Measurements from ENCODE around the gene UMOD.

Gene UMOD

DNA sequence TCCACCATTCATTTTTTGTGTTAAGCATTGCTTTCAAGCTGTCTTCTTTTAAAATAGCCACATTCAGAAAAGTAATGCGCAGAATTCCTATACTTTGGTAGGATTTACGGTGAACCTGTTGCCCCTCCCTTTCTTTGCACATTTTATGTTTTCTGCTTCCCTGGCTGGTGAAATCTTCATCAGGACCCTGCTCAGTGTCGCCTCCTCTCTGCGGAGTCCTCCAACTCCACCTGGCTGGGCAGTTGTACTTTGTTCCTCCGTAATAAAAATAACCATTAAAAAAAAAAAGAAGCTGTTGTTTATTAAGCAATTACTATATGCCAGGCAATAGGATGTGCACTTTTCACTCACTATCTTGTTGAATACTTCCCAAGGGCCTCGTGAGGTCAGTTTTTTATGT is 2.9 kb downstream of the UMOD start:
- peaks cover 0 to 4% (median 0%) of the 10 kb centered on the region in 4 donors for H3K4me1 ChIP-seq
- intact Hi-C loops (cut with DNase I; ENCODE audit: low total_unique reads), result no loop called here
- no peak overlapping the region for H3K27ac ChIP-seq
- H3K9me3 ChIP-seq, result no peaks in the 10 kb centered on the region
- no peaks in the 10 kb centered on the region for H3K36me3 ChIP-seq
- H3K27me3 ChIP-seq, result peaks cover 0 to 23% of the 10 kb centered on the region in 2 donors
- no peak overlapping the region for H3K4me3 ChIP-seq
- no peak for TF ChIP-seq CTCF (IDR thresholded peaks at IDR 0.05)
- DNase-seq, result no peak

- Histone ChIP-seq H3K9me3 (no peaks in the 10 kb centered on the region), H3K27me3 (peaks cover 0 to 23% of the 10 kb centered on the region in 2 donors), H3K36me3 (no peaks in the 10 kb centered on the region), H3K4me1 (peaks cover 0 to 4% (median 0%) of the 10 kb centered on the region in 4 donors), H3K27ac (no peak overlapping the region), H3K4me3 (no peak overlapping the region)
- DNase-seq, result no peak
- peak; percentile 22 to 34 for TF ChIP-seq CTCF (IDR thresholded peaks at IDR 0.05)
- intact Hi-C loops (cut with DNase I; ENCODE audit: low total_unique reads), result no loop called here
These were observed 3.9 kb downstream of the UMOD start for GRCh38 chr16:20348365-20349185.

DNA sequence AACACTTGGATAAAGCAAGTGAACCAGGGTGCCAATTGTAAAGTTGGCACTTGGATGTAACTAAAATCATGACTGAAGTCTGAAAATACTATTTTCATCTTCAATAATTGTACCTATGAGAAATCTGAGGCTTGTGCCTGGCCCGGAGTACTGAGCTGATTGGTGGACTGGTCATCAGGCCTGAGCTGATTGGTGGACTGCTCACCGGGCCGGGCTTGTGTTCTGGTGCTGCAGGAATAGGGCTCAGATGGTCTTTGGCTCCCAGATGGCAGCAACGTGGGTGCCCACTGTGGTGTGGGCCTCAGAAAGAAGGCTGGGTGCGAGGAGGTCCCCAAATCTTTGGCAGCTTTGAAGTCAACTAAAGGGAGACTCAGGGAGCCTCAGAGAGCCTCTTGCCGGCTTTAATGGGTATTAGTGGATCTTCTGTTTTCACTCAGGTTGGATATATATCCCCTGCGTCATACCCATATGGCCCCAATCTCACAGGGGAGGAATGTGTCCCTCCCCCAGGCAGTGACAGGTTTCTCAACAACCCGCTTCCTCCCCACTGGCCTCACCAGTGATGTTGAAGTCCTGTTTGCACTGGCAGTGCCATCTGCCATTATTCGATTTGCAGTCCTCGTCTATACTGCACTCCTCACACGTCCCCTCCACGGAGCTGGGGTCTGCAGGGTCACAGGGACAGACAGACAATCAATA is 4.7 kb downstream of the UMOD start:
- H3K27me3 ChIP-seq, result peaks cover 0 to 23% of the 10 kb centered on the region in 2 donors
- no peaks in the 10 kb centered on the region for H3K36me3 ChIP-seq
- no peak for TF ChIP-seq CTCF (IDR thresholded peaks at IDR 0.05)
- no peak overlapping the region for H3K27ac ChIP-seq
- H3K9me3 ChIP-seq, result no peaks in the 10 kb centered on the region
- intact Hi-C loops (cut with DNase I; ENCODE audit: low total_unique reads), result no loop called here
- no peak overlapping the region for H3K4me3 ChIP-seq
- no peak for DNase-seq
- H3K4me1 ChIP-seq, result peaks cover 0 to 4% (median 0%) of the 10 kb centered on the region in 4 donors

DNA sequence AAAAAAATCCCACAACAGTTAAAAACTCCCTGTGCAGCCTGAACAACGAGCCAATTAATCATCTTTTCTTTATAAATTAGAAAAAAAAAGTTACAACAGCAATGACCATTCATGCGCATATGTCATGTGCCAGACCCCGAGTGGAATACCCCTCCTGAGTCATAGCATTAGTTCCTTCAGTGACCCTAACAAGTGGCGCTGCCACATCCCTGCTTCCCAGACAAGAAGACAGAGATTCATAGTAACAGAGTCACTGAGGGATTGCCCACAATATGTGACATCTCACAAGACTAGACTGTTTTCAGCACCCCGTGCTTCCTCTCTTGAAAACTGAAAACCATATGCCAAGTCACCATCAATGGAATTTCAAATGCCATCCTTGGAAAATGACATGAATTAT is 7.9 kb downstream of the UMOD start:
- Histone ChIP-seq H3K27ac (no peak overlapping the region), H3K4me3 (no peak overlapping the region), H3K27me3 (peaks cover 0 to 22% of the 10 kb centered on the region in 2 donors), H3K9me3 (no peaks in the 10 kb centered on the region), H3K4me1 (peaks cover 0 to 4% (median 0%) of the 10 kb centered on the region in 4 donors), H3K36me3 (no peaks in the 10 kb centered on the region)
- intact Hi-C loops (cut with DNase I; ENCODE audit: low total_unique reads), result no loop called here
- no peak for TF ChIP-seq CTCF (IDR thresholded peaks at IDR 0.05)
- no peak for DNase-seq

DNA sequence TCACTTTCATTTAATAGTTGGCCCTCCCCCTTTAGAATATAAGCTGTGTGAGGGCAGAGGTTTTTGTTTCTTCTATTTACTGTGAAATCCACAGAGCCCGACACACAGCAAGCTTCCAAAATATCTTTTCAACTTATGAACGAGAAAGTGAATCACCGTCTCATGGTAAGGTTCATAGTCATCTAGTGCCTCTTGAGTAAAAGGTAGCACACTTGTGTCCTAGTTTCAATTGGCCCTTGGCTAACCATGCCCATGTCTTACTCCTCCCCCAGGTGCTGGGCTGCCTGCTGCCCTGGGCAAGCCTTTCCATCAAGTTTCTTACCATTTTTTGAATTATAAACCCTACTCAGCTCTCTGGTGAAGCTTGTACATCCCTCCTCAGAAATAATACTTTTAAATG is 12.8 kb downstream of the UMOD start:
- intact Hi-C loops (cut with DNase I; ENCODE audit: low total_unique reads), result no loop called here
- DNase-seq, result no peak
- Histone ChIP-seq H3K4me3 (no peak overlapping the region), H3K9me3 (no peaks in the 10 kb centered on the region), H3K4me1 (no peaks in the 10 kb centered on the region), H3K36me3 (no peaks in the 10 kb centered on the region), H3K27ac (no peak overlapping the region), H3K27me3 (peaks cover 0 to 6% of the 10 kb centered on the region in 2 donors)
- TF ChIP-seq CTCF (IDR thresholded peaks at IDR 0.05), result no peak

All from tibial artery (tissue), 4 donors.